Adipose tissue (tissue), 3 donors: ENCODE results near the gene FILIP1L. TPM values are rescaled to one million over a fixed set of nuclear protein-coding genes. Genes with fewer than 3 reads are reported as not detected.

ENCODE experiments used
- H3K27ac ChIP-seq: one replicate; pipeline ENCODE4 v1.5.1; 2013; ENCODE audit warnings: low read depth, low read length
- WGBS, 3 donors: extraction: QIAGEN DNeasy Blood & Tissue Kit; methylation state at CpG; one replicate each; pipeline ENCODE4 v1.1.7; 2013; 5-methylcytosine and 5-hydroxymethylcytosine counted together
- polyA plus RNA-seq, 3 donors: library from polyadenylated mRNA; stranded (reverse); fragments of 200-250 nt; gene quantifications; one replicate each; pipeline ENCODE4 v1.2.3, GENCODE V29; 2013
- donor health status: healthy with polysubstance abuse.
- donor health status: Bipolar disorder and iron deficiency.
- donor health status: healthy.

The FILIP1L gene
- polyA plus RNA-seq, 3 donors: 8.4 to 71.3 (median 27.2) TPM

- WGBS, 3 donors: 90 to 95% (median 92%) methylated on average over 3 of the region's 3 CpGs
- no peak overlapping the region for H3K27ac ChIP-seq
Observed at GRCh38 chr3:100030346-100030745, 84.0 kb downstream of the FILIP1L start.

GRCh38 chr3:100029689-100030088 is 84.6 kb downstream of the FILIP1L start:
- 38 to 82% (median 70%) methylated on average over 2 of the region's 2 CpGs for WGBS, 3 donors
- H3K27ac ChIP-seq: no peak overlapping the region

- WGBS, 3 donors: 91 to 100% (median 96%) methylated on average over 1 of the region's 1 CpG
- no peak overlapping the region for H3K27ac ChIP-seq
Observed at GRCh38 chr3:100029052-100029451, 85.2 kb downstream of the FILIP1L start.

DNA sequence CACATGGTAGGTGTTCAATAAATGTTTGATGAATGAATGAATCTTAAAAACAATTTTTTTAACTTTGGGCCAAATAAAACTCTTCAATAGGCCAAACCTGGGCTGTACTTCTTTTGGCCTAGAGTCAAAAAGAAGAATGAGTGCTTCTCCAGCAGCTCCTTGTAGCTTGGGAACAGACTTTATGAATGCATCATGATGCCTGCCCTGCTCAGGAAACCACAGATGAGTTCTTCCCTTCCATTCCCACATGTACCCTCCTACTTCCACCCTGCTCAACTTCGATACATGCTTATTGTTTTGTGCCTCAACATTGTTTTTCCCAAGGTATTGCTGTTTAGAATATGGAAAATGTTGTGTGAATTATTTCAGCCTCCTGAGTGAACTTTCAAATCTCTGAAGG is 87.0 kb downstream of the FILIP1L start:
- WGBS, 3 donors: 59 to 68% (median 65%) methylated on average over 1 of the region's 1 CpG

GRCh38 chr3:100024520-100025303 is 89.6 kb downstream of the FILIP1L start:
- 25 to 79% (median 79%) methylated on average over 7 of the region's 7 CpGs for WGBS, 3 donors
- H3K27ac ChIP-seq: no peak overlapping the region

More for the DNA sequence above, 87.0 kb downstream of the FILIP1L start:
- H3K27ac ChIP-seq: no peak overlapping the region

DNA sequence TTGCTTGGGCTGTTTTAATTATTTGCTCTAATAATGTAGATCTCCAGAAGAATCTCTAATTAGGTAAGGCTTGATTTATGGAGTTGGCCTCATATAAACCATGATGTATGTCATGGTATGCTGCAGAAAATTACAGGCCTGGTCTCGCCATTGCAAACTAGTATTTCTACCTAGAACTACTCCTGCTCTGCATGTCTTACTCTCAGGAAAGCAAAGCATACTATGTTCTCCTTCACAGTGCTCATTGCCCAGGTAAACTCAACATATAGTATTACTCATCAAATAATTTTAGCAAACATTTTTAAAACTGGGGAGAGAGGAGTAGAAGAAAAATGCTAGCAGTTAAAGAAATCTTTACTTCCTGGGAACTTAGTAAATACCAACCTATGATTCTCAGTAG is 90.7 kb downstream of the FILIP1L start:
- no peak overlapping the region for H3K27ac ChIP-seq
- 96 to 100% (median 99%) methylated on average over 1 of the region's 1 CpG for WGBS, 3 donors

DNA sequence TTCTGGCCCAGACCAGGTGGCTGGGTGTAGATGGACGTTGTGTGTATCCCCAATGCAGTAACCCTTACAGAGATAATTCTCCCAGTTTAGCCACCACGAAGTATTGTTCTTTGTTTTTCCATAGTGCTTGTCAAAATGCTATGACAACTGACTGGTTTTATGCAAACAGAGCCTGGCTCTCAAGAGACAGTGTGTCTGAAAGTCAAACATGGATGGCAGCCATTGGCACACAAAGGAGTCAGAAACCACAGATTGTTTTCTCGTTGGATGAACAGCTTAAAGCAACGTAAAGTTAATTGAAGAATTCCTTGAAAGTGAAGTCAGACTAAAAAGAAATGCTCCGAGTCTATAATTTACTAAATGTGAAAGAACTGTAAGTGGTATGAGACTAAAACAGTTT is 91.2 kb downstream of the FILIP1L start:
- H3K27ac ChIP-seq: no peak overlapping the region
- 62 to 76% (median 70%) methylated on average over 5 of the region's 5 CpGs for WGBS, 3 donors

GRCh38 chr3:100022506-100022905 is 91.8 kb downstream of the FILIP1L start:
- H3K27ac ChIP-seq: no peak overlapping the region

DNA sequence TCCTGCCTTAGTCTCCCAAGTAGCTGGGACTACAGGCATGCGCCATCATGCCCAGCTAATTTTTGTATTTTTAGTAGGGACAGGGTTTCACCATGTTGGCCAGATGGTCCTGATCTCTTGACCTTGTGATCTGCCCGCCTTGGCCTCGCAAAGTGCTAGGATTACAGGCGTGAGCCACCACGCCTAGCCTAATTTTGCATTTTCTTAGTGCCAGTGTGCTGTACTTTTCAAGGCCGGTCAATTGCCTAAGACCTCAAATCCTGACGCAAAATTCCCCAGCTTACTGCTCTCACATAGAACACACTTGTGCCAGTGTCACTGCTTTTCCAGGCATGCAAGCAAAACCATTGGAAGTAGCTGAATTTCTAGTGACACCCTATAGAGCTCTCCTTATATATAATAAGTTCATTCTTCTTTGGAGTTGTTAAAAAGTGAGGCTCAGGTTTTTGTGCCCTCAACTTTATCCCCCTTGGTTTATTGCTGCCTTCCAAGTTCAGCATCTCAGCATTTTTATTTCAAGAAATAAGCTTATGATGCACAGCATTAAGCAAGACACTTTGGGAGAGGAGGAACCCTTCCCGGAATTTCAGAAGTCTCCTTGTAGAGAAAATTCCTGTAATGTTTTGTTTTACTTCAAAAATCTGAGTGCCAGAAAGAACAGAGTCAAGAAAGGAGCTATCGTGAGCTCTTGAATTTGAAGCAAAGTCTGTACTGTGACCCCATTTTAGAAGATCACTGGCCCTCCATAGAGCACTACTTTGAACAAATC is 93.2 kb downstream of the FILIP1L start:
- 81 to 94% (median 89%) methylated on average over 9 of the region's 9 CpGs for WGBS, 3 donors
- no peak overlapping the region for H3K27ac ChIP-seq

DNA sequence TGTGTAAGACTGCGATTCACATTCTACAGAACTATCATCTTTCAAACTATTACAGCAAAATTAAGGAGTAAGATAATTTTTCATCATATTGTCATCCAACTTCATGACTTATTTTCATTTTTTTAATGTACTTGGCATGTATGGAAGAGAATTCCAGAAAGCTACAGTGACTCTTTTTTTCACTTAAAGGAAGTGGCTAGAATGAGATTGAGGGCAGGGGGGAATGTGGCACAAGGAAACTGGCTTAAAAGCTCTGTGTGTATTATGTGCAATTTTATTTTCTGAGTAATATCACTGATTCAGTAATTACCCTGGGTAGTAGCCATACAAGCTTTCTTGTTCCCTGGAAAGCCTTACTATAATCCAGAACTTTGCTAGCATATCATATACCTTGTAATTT is 94.6 kb downstream of the FILIP1L start:
- 81 to 95% (median 84%) methylated on average over 1 of the region's 1 CpG for WGBS, 3 donors
- H3K27ac ChIP-seq: no peak overlapping the region

DNA sequence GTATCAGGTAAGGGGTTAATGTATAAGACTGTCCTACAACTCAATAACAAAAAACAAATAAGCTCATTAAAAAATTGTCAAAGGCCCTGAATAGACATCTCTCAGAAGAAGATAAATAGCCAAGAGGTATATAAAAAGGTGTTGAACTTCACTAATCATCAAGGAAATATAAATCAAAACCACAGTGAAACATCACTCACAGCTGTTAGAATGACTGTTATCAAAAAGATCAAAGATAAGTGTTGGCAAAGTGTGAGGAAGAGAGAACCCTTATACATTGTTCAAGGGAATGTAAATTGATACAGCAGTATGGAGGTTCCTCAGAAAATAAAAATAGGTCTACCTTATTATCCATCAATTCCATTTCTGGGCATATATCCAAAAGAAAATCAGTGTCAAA is 95.5 kb downstream of the FILIP1L start:
- H3K27ac ChIP-seq: no peak overlapping the region

GRCh38 chr3:100010087-100010417 is 104.2 kb downstream of the FILIP1L start:
- H3K27ac ChIP-seq: no peak overlapping the region
- 97 to 100% (median 97%) methylated on average over 1 of the region's 1 CpG for WGBS, 3 donors

DNA sequence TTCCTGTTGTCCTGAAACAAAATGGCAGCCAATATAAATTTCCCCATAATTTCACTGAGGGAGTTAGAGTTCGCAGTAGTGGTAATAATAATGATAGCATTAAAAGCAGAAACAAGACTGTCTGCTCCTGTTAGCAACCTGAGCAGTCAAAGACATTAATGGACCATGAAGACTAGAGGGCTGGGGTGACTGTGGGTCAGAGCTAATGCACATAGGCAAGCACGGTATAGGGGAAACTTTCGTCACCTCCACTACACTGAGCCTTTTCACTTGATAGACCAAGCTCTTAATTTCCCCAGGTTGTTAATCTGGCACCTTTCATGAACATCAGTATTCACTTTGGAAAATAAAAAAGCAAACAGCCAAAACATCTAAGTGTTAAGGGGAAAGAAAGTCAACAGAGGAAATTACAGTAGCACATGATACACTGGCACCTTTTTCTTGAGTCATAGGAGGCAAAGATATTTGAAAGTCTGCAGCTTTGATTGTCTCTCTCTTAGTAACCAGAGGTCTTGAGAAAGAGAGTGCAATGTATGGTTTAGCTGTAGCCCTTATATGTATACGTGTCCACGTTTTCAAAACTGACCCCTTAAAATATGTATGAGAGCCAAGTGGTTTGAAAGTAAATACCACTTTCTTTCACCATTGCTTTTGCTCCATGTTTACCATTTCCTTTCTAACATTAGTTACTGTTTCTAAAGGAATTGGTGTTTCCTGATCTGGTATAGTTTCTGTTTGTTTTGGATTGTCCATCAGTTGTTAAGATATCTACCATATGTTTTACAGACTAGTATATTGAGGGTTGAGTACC is 104.8 kb downstream of the FILIP1L start:
- no peak overlapping the region for H3K27ac ChIP-seq
- 68 to 82% (median 80%) methylated on average over 5 of the region's 5 CpGs for WGBS, 3 donors

- H3K27ac ChIP-seq: no peak overlapping the region
Observed at GRCh38 chr3:100008081-100008698, 106.1 kb downstream of the FILIP1L start.

- WGBS, 3 donors: 92 to 95% (median 94%) methylated on average over 3 of the region's 3 CpGs
Observed at GRCh38 chr3:100007313-100007712, 107.0 kb downstream of the FILIP1L start.

GRCh38 chr3:100006570-100007271 is 107.6 kb downstream of the FILIP1L start:
- WGBS, 3 donors: 38 to 68% (median 60%) methylated on average over 2 of the region's 2 CpGs
- no peak overlapping the region for H3K27ac ChIP-seq

More at GRCh38 chr3:100007313-100007712, 107.0 kb downstream of the FILIP1L start:
- no peak overlapping the region for H3K27ac ChIP-seq

DNA sequence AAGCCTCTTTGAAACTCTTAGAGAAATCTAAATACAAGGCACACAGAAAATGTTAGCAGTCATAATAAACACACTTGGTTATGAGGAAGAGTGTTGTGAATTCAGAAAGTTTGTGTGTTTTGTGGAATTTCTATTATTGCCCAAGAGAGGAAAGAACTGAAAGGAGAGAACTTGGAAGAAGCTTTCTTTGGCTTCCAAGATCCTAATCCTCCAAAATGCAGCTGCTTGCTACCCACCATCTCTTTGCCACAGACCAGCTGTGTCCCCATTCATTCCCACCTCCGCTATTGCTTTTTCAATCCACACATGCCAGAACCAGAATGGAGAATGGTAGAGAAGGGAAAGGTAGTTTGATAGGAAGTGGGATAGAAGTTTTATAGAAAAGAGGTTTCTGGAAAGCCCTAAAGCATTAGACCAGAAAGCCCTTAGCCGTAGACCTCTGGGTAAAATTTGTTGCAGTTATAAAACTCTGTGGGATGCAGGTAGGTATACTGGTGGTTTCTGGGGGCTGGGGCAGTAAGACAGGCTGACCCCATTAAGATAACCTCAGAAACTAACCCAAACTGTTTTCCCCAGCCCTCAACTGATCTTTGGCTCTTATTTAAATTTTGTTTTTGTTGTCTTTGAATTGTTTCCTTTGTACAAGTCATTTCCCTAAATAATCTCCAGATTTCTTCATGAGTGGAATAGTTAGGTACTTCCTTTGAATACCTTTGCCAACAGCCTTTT is 108.5 kb downstream of the FILIP1L start:
- 74 to 95% (median 75%) methylated on average over 2 of the region's 2 CpGs for WGBS, 3 donors

DNA sequence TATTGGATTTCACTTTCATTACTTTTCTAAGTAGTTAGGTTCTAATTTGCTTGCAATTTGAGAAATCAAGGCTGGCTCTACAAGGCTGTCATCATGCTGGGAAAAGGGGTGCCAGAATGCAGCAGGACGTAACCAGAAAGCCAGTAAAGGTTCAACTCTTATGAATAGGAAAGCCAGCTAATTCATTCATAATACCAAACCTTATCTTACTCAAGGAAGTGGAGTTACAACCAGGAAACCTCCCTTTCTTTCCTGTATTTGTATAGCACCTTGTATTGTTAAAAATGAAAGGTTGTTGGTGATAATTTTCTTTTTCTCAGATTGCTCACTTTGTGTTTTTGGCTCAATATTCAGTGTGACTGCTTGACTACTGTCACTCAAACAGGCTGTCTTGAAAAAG is 109.4 kb downstream of the FILIP1L start:
- 59 to 79% (median 76%) methylated on average over 1 of the region's 1 CpG for WGBS, 3 donors
- no peak overlapping the region for H3K27ac ChIP-seq

More for the DNA sequence above, 108.5 kb downstream of the FILIP1L start:
- H3K27ac ChIP-seq: no peak overlapping the region
